ENCODE results near the gene GCM1.

Gene GCM1

GRCh38 chr6:53124131-53124800 is 24.4 kb downstream of the GCM1 start:
- H3K4me1 ChIP-seq (ENCODE audit: control insufficient read depth, low read length): peaks cover 10% of the 10 kb centered on the region
- no peaks in the 10 kb centered on the region for H3K9me3 ChIP-seq (ENCODE audit: control insufficient read depth, insufficient read depth, low read length)
- H3K27me3 ChIP-seq (ENCODE audit: control insufficient read depth, low read length): peaks cover 23% of the 10 kb centered on the region
- H4K20me1 ChIP-seq (ENCODE audit: control insufficient read depth, insufficient read depth, low read depth, low read length): no peaks in the 10 kb centered on the region
- TF ChIP-seq CTCF (IDR thresholded peaks at IDR 0.05; ENCODE audit: low read depth, low read length, poor library complexity, severe bottlenecking) (no peak), EZH2phosphoT487 (IDR thresholded peaks at IDR 0.05; ENCODE audit: borderline replicate concordance, low read length) (no peak)
- no peaks in the 10 kb centered on the region for H3K36me3 ChIP-seq (ENCODE audit: control insufficient read depth, low read length)
- H3K79me2 ChIP-seq (ENCODE audit: control insufficient read depth, low read length): no peaks in the 10 kb centered on the region
- no peak overlapping the region for H3K4me2 ChIP-seq (ENCODE audit: low read length)
- no peak overlapping the region for H3K27ac ChIP-seq (ENCODE audit: low read depth, low read length)
- no peak overlapping the region for H3K4me3 ChIP-seq (ENCODE audit: low read length)
- H3F3A ChIP-seq (ENCODE audit: control insufficient read depth, insufficient read depth): no peaks in the 10 kb centered on the region
- H3K9me2 ChIP-seq (replicated peaks; ENCODE audit: control insufficient read depth, low read length): no peaks in the 10 kb centered on the region

GRCh38 chr6:53119772-53120409 is 28.8 kb downstream of the GCM1 start:
- Histone ChIP-seq H3K9me2 (replicated peaks; ENCODE audit: control insufficient read depth, low read length) (no peaks in the 10 kb centered on the region), H3K27ac (ENCODE audit: low read depth, low read length) (no peak overlapping the region), H4K20me1 (ENCODE audit: control insufficient read depth, insufficient read depth, low read depth, low read length) (no peaks in the 10 kb centered on the region), H3K36me3 (ENCODE audit: control insufficient read depth, low read length) (no peaks in the 10 kb centered on the region), H3K27me3 (ENCODE audit: control insufficient read depth, low read length) (peaks cover 9% of the 10 kb centered on the region), H3K79me2 (ENCODE audit: control insufficient read depth, low read length) (no peaks in the 10 kb centered on the region), H3K4me3 (ENCODE audit: low read length) (no peak overlapping the region), H3F3A (ENCODE audit: control insufficient read depth, insufficient read depth) (no peaks in the 10 kb centered on the region), H3K4me1 (ENCODE audit: control insufficient read depth, low read length) (peaks cover 10% of the 10 kb centered on the region), H3K4me2 (ENCODE audit: low read length) (no peak overlapping the region), H3K9me3 (ENCODE audit: control insufficient read depth, insufficient read depth, low read length) (no peaks in the 10 kb centered on the region)
- TF ChIP-seq CTCF (IDR thresholded peaks at IDR 0.05; ENCODE audit: low read depth, low read length, poor library complexity, severe bottlenecking): no peak
- TF ChIP-seq EZH2phosphoT487 (IDR thresholded peaks at IDR 0.05; ENCODE audit: borderline replicate concordance, low read length): no peak

GRCh38 chr6:53119349-53119748 is 29.3 kb downstream of the GCM1 start:
- Histone ChIP-seq H3K4me2 (ENCODE audit: low read length) (no peak overlapping the region), H3F3A (ENCODE audit: control insufficient read depth, insufficient read depth) (no peaks in the 10 kb centered on the region), H3K9me2 (replicated peaks; ENCODE audit: control insufficient read depth, low read length) (no peaks in the 10 kb centered on the region), H4K20me1 (ENCODE audit: control insufficient read depth, insufficient read depth, low read depth, low read length) (no peaks in the 10 kb centered on the region), H3K4me3 (ENCODE audit: low read length) (no peak overlapping the region), H3K27me3 (ENCODE audit: control insufficient read depth, low read length) (peaks cover 9% of the 10 kb centered on the region), H3K36me3 (ENCODE audit: control insufficient read depth, low read length) (no peaks in the 10 kb centered on the region), H3K4me1 (ENCODE audit: control insufficient read depth, low read length) (peaks cover 10% of the 10 kb centered on the region), H3K9me3 (ENCODE audit: control insufficient read depth, insufficient read depth, low read length) (no peaks in the 10 kb centered on the region), H3K27ac (ENCODE audit: low read depth, low read length) (no peak overlapping the region), H3K79me2 (ENCODE audit: control insufficient read depth, low read length) (no peaks in the 10 kb centered on the region)
- TF ChIP-seq EZH2phosphoT487 (IDR thresholded peaks at IDR 0.05; ENCODE audit: borderline replicate concordance, low read length) (no peak), CTCF (IDR thresholded peaks at IDR 0.05; ENCODE audit: low read depth, low read length, poor library complexity, severe bottlenecking) (no peak)
